BE2C (cell line): ENCODE results near the gene PABPC3.

ENCODE experiments used
- DNase-seq: peaks from one replicate; pipeline ENCODE4 v3.0.0-alpha.2; 2020
- H3K27me3 ChIP-seq: fragments of 250-450 bp; sonication (Bioruptor Pico); 2 replicates; pipeline ENCODE4 v1.5.1; 2020; ENCODE audit warnings: mild to moderate bottlenecking
- H3K36me3 ChIP-seq: fragments of 250-450 bp; sonication (Bioruptor Pico); 2 replicates; pipeline ENCODE4 v1.5.1; 2020; ENCODE audit warnings: mild to moderate bottlenecking
- H3K4me1 ChIP-seq: fragments of 250-450 bp; sonication (Bioruptor Pico); 2 replicates; pipeline ENCODE4 v1.5.1; 2020
- H3K4me3 ChIP-seq: 2 replicates; pipeline ENCODE4 v1.5.1; 2011; ENCODE audit warnings: low read depth, low read length
- H3K9me3 ChIP-seq: fragments of 250-450 bp; sonication (Bioruptor Pico); 2 replicates; pipeline ENCODE4 v1.5.1; 2020
- TF ChIP-seq, protein P1 (sequence below): IDR thresholded peaks from 2 replicates; pipeline ENCODE4 v1.5.1; 2012; ENCODE audit warnings: mild to moderate bottlenecking, low read depth, low read length

PABPC3 gene

DNA sequence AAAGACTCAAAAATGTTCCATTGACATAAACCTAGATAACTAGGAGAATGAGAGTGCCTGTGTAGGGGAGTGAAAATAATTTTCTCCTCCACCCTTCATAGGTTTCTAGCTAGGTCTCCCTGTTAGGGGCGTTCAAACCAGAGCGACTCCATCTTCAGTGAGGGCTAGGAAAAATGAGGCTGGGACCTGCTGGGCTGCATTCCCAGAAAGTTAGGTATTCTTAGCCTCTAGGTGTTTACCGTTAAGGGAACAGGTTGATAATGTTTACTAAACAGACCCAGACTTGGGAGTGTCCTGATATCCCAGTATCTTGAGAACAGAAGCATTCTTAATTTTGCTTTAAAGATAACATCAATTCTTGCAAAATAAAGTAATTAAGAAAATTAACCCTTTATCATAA is 20.1 kb downstream of the PABPC3 start:
- no peaks in the 10 kb centered on the region for H3K27me3 ChIP-seq
- no peaks in the 10 kb centered on the region for H3K4me1 ChIP-seq
- no peaks in the 10 kb centered on the region for H3K36me3 ChIP-seq
- H3K4me3 ChIP-seq: no peak overlapping the region
- DNase-seq: no peak
- H3K9me3 ChIP-seq: no peaks in the 10 kb centered on the region
- TF ChIP-seq, protein P1, sequence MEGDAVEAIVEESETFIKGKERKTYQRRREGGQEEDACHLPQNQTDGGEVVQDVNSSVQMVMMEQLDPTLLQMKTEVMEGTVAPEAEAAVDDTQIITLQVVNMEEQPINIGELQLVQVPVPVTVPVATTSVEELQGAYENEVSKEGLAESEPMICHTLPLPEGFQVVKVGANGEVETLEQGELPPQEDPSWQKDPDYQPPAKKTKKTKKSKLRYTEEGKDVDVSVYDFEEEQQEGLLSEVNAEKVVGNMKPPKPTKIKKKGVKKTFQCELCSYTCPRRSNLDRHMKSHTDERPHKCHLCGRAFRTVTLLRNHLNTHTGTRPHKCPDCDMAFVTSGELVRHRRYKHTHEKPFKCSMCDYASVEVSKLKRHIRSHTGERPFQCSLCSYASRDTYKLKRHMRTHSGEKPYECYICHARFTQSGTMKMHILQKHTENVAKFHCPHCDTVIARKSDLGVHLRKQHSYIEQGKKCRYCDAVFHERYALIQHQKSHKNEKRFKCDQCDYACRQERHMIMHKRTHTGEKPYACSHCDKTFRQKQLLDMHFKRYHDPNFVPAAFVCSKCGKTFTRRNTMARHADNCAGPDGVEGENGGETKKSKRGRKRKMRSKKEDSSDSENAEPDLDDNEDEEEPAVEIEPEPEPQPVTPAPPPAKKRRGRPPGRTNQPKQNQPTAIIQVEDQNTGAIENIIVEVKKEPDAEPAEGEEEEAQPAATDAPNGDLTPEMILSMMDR: no peak

DNA sequence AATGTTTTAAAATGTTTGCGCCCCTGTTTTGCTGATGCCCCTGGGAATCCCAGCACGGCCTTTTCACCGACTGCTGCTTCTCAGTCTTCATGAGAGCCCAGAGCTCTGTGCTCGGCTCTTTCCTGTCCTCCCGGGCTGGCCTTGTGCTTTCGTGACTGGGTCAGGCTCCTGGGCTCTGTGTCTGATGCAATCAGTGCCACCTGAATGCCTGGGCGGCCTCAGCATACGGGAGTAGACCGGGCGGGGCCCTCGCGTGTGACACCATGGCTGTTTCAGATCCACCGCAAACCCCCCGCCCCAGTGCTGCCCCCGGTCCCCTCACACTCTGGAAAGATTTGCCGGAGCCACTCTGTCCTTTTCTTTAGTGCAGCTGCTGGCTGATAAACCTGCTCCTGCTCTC is 21.4 kb downstream of the PABPC3 start:
- Histone ChIP-seq H3K9me3 (no peaks in the 10 kb centered on the region), H3K36me3 (no peaks in the 10 kb centered on the region), H3K4me3 (no peak overlapping the region), H3K27me3 (no peaks in the 10 kb centered on the region), H3K4me1 (no peaks in the 10 kb centered on the region)
- TF ChIP-seq, protein P1: no peak
- no peak for DNase-seq

DNA sequence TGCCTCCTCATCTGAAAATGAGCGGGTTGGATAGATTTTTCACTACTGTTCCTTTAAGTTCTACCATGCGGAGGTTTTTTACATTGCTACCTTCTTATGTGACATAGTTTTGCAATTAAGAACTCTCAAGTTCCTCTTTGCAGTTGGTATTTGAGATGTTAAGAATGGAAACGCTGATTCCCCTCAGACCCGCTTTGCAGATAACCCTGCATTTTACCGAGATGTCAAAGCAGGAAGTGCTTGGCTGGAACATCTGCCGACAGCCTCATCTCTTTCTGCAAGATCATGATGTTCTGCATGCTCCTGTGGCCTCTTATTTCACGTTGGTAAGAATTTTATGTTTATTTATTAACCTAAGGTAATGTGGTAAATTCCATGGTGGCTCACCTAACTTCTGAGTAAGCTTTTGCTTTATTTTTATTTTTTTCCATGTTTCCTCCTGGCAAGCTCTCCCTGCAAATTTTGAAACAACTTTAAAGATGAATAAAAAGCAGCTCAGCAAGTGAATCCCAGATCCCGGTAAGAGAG is 22.5 kb downstream of the PABPC3 start:
- TF ChIP-seq, protein P1: no peak
- Histone ChIP-seq H3K9me3 (no peaks in the 10 kb centered on the region), H3K4me3 (no peak overlapping the region), H3K36me3 (no peaks in the 10 kb centered on the region), H3K27me3 (no peaks in the 10 kb centered on the region), H3K4me1 (no peaks in the 10 kb centered on the region)
- no peak for DNase-seq

DNA sequence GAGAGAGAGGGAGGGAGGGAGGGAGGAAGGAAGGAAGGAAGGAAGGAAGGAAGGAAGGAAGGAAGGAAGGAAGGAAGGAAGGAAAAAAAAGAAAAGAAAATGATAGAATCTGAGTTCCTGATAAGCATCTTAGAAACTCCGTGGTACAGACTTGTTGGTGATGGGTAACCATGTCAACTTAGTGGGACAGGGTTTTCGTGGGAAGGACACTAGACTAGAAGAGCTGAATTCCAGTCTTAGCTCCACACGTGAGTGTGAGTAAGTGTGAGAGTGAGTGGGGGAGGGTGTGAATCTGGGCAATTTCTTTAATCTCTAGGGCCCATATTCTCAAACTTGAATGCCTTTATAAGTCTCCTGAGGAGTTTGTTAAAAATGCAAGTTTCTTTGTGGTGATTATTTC is 35.0 kb downstream of the PABPC3 start:
- Histone ChIP-seq H3K4me3 (no peak overlapping the region), H3K27me3 (peaks cover 5% of the 10 kb centered on the region), H3K4me1 (no peaks in the 10 kb centered on the region), H3K36me3 (no peaks in the 10 kb centered on the region), H3K9me3 (no peaks in the 10 kb centered on the region)
- DNase-seq: no peak
- TF ChIP-seq, protein P1: no peak

DNA sequence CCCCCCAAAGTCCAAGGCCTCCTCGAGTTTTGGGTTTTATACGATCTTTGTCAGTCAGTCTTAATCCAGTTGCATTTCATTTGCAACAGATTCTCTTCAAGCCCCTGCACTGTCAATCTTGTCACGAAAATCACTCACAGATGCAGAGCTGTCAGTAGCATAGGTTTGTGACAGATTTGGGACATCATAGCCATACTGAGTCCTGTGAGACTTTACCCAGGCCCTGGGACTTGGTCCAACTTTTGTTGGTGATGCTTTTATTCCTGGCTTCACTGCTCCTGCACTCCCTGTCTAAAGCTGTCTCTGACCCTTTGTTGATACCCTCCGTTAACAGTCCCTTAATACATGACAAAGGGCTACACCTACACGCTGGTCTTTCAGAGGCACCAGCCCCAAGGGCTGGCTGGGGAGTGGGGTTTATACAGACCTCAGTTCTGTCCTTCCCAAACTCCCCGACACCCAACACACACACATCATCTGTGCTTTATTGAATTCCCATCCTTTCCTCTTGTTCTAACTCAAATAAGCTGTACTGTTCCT is 36.0 kb downstream of the PABPC3 start:
- Histone ChIP-seq H3K4me3 (no peak overlapping the region), H3K27me3 (peaks cover 8% of the 10 kb centered on the region), H3K9me3 (no peaks in the 10 kb centered on the region), H3K4me1 (no peaks in the 10 kb centered on the region), H3K36me3 (no peaks in the 10 kb centered on the region)
- DNase-seq: no peak
- TF ChIP-seq, protein P1: no peak

DNA sequence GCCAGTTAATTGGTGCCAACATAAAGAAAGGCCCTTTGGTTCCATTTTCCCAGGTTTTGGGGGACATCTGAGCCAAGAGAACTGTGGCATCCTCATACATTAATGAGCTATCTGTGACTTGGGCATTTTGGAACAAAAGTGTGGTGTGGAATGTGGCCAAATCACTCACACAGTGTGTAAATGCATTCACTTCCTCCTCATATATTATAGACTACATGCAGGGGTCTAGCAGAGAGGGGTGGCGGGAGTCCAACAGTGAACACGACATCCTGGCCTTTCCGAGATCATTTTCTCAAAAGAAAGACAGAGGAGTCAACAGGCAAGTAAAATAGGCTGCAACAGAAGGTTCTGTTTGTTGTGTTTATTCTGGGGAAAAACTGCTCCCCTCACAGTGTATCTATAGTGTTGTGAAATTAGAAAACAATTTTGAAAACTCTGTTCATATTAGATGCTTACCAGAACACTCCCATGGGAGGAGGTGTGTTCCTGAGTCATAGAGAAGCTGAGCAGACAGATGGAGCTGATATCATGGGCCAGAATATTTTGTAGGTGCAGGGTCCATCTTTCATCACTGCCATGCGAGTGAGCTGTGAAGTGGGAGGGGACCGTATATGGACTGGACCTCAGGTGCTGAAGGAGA is 36.9 kb downstream of the PABPC3 start:
- H3K36me3 ChIP-seq: no peaks in the 10 kb centered on the region
- H3K4me1 ChIP-seq: no peaks in the 10 kb centered on the region
- TF ChIP-seq, protein P1: no peak
- DNase-seq: no peak
- no peaks in the 10 kb centered on the region for H3K9me3 ChIP-seq
- H3K27me3 ChIP-seq: peaks cover 18% of the 10 kb centered on the region
- no peak overlapping the region for H3K4me3 ChIP-seq
